ENCODE data around the gene TAF8.
A peak's percentile ranks its signal among the peaks of the same experiment; 100 is the strongest.

The TAF8 gene

DNA sequence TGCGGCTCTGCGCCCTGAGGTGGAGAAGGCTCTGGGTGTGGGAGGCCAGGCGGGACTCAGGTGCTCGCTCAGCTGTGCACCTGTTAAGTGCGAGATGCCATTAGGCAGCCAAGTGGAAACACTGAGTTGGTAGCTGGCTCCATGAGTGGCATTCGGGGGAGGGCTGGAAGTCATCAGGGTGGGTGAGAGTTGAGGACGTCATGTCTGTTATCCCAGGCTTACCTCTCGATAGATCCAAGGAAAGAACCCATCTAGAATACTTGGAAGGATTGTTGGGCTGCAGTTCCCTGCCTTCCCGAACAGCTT, 41.3 kb downstream of the TAF8 start:
- FAIRE-seq (no peak), DNase-seq (ENCODE audit: insufficient read length, low spot score) (no peak)
- TF ChIP-seq, protein P1, sequence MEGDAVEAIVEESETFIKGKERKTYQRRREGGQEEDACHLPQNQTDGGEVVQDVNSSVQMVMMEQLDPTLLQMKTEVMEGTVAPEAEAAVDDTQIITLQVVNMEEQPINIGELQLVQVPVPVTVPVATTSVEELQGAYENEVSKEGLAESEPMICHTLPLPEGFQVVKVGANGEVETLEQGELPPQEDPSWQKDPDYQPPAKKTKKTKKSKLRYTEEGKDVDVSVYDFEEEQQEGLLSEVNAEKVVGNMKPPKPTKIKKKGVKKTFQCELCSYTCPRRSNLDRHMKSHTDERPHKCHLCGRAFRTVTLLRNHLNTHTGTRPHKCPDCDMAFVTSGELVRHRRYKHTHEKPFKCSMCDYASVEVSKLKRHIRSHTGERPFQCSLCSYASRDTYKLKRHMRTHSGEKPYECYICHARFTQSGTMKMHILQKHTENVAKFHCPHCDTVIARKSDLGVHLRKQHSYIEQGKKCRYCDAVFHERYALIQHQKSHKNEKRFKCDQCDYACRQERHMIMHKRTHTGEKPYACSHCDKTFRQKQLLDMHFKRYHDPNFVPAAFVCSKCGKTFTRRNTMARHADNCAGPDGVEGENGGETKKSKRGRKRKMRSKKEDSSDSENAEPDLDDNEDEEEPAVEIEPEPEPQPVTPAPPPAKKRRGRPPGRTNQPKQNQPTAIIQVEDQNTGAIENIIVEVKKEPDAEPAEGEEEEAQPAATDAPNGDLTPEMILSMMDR (IDR thresholded peaks at IDR 0.05; ENCODE audit: insufficient read depth, missing control alignments), result no peak

DNA sequence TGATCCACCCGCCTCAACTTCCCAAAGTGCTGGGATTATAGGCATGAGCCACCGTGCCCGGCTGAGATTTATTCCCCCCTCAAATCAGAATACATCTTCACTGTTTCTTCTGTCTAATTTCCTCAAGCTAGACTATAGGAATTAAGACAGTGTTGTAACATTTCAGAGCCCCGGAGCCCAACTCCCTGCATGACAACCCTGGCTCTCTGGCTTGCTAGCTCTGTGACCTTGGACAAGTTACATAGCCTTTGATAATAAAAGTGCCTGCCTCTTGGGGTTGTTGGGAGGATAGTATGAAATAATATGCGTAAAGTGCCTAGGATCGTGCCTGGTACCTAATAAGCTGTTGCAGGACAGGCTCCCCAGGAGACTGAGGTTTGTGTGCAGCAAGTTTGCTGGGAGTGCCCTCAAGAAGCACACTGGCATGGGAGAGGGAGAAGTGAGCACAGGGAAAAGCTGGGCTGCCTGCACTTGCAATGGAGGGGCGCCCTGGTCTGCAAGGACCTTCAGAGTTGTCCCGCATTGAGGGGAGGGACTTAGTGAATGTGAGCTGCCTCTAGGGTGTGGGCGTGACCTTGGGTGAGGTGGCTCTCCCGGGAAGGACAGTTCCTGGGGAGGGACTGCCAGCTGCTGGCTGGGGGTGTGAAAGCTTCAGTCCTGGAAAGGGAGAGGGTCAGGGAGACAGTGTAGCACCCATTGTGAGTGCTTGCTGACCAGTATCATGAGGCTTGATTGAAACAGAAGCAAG, 43.4 kb downstream of the TAF8 start:
- FAIRE-seq (no peak), DNase-seq (ENCODE audit: insufficient read length, low spot score) (no peak)
- TF ChIP-seq, protein P1 (IDR thresholded peaks at IDR 0.05; ENCODE audit: insufficient read depth, missing control alignments), result no peak

DNA sequence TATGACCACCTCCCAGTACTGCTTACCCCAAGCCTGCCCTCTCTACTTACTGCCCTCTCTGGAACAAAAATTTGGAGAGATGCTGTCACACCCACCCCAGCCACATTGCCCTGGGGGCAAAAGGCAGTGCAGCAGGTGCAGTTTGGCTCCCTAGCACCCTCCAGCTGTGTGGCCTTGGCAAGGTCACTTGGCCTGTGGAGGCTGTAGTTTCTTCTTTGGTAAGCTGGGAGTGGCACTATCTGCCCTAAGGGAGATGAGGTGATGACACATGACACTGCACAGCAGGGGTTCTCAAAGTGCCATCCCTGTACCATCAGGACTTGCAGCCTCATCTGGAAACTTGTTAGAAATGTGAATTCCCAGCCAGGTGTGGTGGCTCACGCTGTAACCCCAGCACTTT, 44.8 kb downstream of the TAF8 start:
- FAIRE-seq (no peak), DNase-seq (ENCODE audit: insufficient read length, low spot score) (no peak)
- TF ChIP-seq, protein P1 (IDR thresholded peaks at IDR 0.05; ENCODE audit: insufficient read depth, missing control alignments), result no peak

DNA sequence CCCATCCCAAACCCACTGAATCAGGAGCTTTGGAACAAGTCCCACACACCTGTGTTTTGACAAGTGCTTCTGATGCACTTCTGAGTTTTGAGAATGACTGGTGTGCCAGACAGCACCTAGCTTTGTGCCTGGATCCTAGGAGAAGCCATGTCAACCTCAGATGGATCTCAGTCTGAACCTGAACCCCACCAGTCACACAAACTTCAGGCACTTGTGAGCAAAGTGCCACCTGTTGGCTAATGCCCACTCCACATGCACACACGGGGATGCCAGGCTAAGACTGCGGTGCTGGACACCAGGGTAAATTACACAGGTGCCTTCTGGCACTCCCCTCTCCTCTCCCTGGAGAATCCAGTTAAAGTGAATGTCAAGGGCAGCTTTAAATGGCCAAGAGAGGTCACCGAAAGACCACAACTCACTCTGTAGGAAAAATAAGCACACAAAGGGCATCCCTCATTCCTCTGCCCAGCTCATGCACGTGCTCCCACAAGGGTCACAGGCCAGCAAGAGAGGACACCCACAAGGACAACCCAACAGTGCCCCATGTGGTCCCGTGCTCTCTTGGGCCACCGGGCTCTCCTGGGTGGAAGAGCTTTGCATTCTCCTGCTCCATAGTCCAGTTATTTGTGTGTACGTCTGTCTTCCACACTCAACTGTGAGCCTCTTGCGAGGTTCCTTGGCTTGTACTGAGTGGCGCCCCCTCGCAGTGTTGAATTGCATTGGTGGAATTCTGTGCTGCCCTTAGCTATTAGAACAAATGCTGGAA, 45.6 kb downstream of the TAF8 start:
- DNase-seq (ENCODE audit: insufficient read length, low spot score), result no peak
- FAIRE-seq, result no peak
- TF ChIP-seq, protein P1 (IDR thresholded peaks at IDR 0.05; ENCODE audit: insufficient read depth, missing control alignments), result peak; percentile 4

DNA sequence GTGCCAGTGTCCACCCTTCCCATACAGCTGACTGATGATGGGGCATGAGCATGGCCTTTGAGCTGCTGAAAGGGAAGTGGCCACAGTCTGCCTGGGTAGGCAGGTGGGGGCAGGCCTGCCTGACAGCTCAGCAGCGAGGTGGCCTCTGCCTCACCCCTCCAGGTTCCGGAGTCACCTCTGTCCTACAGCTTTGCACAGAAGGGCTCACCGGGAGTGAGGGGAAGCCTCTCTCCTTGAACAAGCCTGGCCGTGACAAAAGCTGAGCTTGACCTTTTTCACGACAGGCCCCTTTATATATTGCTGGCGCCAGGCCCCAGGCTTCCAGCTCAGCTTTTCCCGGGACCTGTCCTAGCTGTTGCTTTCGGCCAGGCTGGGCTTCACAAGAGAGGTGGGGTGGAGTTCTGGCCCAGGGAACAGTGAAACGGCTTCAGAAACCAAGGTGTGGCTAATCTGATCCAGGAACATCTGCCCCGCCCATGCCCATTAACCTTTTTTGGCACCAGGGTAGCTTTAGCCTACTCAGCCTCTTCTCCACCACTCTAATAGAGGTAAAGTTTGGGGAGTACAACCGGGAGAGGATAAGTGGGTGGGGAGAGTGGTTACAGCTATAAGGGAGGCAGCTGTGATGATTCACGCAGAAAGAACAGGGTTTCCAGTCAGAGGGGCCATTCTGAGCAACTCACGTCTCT, 49.2 kb downstream of the TAF8 start:
- DNase-seq (ENCODE audit: insufficient read length, low spot score), result no peak
- no peak for FAIRE-seq
- TF ChIP-seq, protein P1 (IDR thresholded peaks at IDR 0.05; ENCODE audit: insufficient read depth, missing control alignments), result no peak

DNA sequence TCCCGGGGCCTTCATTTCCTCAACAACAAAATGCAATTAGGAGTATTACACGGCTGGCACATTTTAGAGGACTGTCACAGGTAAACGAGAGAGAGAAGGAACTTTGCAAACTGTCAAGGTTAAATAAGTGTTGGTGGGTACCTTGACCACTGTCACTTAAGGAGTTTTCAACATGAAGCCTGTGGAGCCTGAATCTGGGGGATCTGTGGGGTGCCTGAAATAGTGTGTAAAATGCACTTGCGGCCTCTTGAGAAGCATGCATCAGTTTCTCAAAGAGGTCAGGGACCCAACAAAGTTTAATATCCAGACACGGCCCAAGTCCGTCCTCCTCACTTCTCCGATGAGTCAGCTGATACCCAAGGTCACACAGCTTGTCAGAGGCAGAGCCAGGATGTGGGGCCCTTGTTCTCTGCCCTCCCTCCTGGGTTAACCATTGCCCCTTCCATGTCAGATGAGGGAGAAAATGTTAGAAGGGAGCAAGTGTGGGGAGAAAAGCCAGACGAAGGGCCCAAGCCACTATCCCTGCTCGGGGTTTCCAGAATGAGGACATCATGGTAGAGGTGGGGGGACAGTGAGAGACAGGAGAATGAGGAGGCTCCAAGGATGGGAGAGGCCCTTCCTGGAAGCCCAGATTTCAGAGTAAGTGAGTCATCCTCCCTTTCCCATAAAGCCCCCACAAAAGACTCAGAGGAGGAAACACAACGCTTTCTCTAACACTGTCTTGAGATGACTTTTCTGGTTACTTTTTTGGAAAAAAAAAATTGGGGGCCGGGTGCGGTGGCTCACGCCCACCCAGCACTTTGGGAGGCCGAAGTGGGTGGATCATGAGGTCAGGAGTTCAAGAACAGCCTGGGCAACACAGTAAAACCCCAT, 49.9 kb downstream of the TAF8 start:
- TF ChIP-seq, protein P1 (IDR thresholded peaks at IDR 0.05; ENCODE audit: insufficient read depth, missing control alignments), result no peak
- no peak for FAIRE-seq
- DNase-seq (ENCODE audit: insufficient read length, low spot score), result no peak

Data from D721Med (cell line).